DMS 273 (cell line): Measurements from ENCODE around the gene MKKS.
"Not testable (repeated sequence)": the region's sequence is repeated elsewhere in the genome, so short reads cannot be mapped to it uniquely, and the experiment has no call there.

Experiments
- DNase-seq: peaks from one replicate; lab custom pipeline; 2025; ENCODE audit not compliant: unreplicated experiment; lab: John Stamatoyannopoulos, UW

Gene MKKS

DNA sequence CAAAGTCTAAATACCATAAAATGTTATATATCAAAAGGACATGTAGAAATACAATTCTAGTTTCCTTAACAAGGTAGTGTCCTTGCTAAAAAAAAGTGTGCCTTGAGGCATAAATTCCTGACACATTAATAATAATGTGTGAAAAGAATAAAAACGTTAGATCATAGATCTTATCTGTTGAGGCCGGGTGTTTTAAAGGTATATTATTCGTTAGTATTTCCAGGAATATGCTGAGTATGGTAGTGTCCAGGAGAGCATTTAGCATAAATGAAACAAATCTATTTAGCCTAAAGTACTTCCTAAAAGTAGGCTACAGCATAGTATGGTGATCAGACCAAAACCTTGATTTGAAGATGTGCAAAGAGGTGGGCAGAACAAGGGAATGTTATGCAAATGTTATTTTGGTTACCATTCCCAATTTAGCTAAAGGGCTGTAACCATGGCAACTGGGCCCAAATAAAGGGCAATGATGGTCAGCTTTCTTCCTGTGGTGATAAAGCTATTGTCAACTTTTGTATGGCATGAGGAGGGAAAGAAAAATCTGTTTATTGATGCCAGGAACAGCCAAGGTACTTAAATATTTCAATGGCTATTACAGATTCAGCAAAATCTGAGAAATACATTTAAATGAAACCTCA, 18.9 kb downstream of the MKKS start:
- no peak for DNase-seq

DNA sequence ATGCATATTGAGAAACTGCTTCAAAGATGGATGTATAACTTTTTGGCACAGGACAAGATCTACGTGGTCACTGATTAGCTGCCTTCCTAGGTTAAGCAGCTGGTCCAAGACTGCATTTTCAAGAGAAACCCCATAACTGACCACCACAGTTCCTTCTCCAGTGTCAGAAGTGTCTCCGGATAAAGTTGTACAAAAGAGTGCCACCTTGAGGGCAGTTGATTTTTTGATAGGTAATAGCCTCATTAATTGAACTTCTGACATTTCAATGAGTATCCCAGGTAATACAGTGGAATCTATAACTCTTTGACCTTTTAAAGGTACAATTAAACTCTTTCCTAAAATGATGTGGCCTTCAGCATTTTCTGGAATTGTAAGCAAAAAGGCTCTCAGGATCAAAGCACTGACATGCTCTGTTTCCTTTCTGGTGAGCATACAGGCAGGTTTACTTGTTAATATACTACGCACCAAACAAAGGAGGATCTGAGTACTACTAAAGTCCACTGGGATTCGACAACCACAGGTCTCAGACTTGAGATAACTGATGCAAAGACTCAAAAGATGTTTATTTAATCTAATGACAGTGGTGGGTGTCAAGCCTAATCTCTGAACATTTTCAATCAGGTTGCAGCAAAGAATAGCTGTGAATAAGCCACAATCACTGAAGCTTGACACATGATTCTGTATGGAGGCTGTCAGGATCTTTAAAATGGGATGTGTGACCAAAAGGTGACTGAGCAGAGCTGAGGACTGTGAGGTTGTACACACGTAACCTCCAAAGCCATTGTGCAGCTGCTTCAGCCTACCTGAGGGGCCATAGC, 21.2 kb downstream of the MKKS start:
- no peak for DNase-seq

DNA sequence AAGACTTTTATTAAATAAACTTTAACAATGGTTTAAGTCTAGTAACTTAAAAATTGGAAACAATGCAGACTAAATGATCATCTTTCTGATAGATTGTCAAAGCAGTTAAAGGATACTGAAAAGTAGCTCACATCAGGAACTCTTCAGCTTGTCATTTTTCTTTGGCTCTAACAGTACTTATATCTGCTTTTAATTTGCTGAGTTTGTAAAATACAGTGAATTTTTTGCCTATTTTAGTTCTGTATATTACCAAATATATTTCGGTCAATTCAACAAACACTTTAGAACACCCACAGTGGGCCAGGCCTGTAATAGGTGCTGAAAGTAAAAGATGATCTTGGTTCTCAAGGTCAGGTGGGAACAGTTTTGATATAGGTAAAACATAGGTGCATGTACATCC, 22.3 kb downstream of the MKKS start:
- no peak for DNase-seq

DNA sequence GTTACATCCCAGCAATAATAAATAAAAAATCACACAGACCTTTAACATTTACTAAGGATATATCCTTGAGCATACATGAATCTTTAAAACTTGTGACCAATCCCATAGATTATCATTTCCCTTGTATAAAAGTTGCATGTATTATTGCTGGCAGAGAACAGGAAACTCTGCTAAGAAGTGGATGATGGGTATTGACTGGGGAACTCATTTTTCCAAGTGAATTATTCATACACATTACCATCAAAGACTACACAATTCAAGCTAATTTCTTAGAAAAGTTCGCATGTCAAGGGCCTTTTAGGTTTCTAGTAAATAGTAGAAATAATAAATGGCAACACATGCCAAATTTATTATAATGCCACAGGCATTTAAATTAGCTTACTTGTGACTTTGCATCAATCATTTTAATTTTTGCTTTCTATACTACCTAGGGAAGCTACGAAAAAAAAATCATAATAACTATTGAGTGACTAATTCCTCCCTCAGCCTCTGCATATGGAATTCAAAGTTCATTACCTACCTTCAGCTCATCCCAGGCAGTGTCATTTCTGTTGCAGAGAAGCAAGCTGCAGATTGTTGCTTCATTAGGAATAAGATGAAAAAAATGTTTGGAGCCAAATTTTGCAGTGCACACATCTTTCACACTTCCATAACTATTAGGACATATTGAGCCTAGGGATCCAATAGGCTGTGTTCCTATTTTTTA, 25.8 kb downstream of the MKKS start:
- DNase-seq, result no peak

DNA sequence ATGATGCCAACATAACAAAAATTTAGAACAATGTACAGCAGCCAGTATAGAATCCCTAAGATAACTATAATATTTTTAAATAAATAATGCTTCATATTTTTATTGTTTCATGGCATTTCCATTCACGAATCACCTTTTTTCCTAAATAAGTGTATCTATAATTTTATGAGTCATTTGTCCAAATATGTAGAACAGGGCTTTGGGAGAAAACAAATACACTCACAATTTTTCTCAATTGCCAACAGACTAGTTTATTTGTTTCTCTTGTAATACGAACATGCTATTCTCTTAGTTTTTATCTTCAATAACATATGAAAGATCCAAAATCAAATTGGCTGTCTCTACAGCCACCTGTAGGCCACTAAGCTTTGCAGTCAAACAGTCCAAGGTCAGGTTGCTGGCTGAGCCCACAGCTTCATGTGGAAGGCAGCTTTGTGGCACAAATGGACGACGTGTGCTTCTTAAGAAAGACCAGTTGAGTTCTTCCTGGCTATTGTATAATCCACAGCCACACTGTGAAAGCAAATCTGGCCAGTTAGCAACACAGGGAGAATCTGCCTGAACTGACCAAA, 29.0 kb downstream of the MKKS start:
- no peak for DNase-seq

DNA sequence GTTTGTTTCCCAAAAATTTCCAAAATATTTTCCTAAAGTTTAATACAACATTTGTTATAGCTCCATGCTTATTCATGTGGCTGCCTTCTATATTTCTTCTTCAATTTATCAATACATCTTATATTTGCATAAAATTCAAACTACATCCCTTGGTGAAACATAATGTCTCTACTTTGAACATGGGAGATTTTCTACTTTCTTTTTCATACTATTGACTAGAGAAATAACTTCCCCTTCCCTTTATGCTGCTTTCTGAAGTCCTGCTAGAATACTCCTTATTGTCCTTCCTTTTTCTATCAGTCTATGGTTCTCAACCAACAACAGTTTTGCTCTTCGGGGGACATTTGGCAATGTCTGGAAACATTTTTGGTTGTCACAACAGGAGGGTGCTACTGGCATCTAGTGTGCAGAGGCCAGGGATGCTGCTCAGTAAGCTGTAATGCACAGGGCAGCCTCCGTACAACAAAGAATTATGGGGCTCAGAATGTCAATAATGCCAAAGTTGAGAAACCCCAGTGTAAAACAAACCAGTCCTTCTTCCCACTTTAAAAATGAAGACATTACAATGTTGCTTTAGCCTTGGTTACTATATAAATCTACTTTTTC, 29.9 kb downstream of the MKKS start:
- DNase-seq, result peak; percentile 17

DNA sequence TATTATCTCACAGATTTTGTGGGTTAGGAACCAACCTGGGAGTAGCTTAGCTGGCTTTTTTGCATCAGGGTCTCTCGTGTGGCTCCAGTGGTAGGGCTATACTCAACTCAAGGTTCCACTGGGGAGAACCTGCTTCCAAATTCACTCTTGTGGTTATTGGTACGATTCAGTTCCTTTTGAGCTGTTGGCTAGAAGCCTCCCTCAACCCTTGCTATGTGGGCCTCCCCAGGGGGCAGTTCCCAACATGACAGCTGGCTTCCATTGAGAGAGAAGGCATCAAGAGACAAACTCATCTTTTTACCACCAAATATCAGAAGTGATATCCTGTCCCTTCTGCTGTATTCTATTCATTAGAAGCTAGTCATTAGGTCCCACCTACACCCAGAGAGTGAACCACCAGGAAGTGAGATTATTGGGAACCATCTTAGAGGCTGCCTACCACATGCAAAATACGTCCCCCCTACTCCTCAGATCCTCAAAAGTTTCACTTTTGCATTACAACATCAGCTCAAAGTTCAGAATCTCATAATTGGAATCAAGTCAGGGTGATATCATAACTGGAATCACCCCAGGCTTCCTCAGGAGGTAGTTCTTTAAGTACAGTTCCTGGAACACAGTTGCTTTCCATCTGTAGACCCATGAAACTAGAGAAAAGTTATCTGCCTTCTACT, 30.9 kb downstream of the MKKS start:
- no peak for DNase-seq

DNA sequence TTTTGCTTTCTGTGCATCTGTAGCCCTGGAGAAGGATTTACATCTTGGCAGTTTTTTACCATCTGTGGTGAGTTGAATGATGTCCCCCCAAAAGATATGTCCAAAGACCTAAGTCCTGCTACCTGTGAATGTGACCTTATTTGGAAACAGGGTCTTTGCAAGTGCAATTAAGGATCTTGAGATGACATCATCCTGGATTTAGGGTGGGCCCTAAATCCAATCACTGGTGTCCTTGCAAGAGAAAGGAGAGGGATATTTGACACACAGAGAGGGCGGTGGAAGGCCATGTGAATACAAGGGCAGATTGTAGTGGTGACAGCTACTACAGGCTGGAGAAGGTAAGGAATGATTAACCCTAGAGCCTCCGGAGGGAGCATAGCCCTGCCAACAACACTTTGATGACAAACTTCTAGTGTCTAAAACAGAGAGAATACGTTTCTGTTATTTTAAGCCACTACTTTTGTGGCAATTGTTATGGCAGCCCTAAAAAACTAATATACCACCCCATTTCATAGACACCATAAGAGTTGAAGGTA, 35.1 kb downstream of the MKKS start:
- no peak for DNase-seq

DNA sequence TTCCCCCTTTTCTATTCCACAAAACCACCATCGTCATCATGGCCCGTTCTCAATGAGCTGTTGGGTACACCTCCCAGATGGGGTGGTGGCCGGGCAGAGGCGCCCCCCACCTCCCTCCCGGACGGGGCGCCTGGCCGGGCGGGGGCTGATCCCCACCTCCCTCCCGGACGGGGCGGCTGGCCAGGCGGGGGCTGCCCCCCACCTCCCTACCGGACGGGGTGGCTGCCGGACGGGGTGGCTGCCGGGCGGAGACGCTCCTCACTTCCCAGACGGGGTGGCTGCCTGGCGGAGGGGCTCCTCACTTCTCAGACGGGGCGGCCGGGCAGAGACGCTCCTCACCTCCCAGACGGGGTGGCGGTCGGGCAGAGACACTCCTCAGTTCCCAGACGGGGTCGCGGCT, 39.3 kb downstream of the MKKS start:
- not testable (repeated sequence) for DNase-seq

DNA sequence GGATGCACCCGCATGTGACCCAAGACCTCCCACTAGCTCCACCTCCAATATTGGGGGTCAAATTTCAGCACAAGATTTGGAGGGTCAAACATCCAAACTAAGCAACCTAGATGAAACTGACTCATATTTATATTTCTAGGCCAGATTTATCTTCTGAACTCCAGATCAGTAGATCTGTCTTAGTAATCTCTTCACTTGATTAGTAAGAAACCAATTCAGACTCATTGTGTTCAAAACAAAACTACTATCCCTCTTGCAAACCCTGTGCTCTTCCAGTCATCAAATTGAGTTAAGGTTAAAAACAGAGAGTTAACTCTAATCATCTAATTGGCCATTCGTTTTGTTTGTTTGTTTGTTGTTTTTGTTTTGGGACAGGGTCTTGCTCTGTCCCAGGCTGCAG, 43.3 kb downstream of the MKKS start:
- no peak for DNase-seq

DNA sequence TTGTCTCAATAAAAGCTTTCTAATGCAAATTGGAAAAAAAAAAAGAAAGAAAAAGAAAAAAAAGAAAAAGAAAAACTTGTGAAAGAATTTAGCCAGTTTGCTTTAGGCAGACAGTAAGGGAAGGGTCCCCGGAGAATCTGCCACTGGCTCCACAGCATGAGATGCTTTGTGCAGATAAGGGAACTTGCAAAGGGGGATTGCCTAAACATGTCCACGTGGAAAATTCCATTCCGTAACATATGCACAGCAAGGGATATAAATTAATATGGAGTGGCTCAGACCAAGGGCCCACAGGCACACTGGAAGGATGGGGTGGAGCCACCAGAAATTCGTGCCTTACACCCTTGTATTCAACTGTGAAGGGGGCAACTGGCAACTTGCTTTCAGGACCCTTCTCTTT, 45.4 kb downstream of the MKKS start:
- DNase-seq, result no peak

DNA sequence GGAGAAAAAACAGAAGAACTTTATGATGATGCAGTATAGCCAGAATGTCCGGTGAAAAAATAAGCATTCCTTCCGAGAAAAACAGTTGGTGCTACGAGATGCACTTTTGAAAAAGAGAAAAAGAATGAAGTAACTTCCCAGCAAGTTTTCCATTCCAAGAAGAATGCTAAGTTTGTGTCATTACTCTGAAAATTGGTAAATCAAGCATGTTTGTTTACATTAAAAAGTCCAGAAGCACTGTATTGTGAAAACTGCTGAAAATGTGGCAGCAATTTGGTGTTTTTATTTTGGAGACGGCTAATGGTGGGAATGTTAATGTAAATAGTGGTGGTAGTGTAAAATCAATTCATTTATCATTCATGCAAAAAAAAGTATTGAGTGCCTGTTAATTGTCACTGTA, 46.3 kb downstream of the MKKS start:
- no peak for DNase-seq

DNA sequence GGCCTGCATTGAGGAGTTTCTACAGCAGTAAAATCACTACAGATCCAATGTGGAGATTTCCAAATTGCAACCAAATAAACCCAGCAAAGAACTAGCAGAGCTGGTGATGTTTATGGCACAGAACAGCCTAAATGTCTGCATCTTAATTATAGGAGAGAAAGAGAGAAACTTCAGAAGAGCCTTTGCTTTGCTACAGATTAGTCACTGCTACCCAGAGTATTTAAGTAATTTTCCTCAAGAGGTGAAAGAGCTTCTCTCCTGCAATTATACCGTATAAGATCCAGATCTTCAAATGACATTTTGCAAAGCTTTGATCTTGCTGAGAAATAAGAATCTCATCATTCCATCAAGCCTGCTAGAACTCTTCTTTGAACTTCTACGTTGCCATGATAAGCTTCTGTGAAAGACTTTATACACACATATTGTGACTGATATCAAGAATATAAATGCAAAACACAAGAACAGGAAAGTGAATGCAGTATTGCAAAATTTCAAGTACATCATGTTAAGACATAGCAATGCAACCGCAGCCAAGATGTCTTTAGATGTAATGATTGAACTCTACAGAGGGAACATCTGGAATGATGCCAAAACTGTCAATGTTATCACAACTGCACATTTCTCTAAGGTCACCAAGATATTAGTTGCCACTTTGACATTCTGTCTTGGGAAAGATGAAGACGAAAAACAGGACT, 48.0 kb downstream of the MKKS start:
- DNase-seq, result no peak

DNA sequence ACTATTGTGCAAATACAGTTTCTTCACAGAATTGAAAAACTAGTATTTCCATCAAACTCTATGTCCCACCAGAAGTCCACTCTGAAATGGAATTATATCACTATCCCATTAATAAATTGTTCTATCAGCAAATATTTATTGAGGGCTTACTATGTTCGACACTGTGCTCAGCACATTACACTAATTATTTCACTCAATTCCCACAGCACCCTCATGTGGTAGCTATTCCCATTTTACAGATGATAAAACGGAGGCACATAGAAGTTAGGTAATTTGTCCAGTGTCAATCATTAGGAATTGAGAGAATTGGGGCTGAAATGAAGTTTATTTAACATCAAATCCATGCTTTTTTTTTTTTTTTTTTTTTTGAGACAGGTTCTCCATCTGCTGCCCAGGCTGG, 52.5 kb downstream of the MKKS start:
- no peak for DNase-seq

DNA sequence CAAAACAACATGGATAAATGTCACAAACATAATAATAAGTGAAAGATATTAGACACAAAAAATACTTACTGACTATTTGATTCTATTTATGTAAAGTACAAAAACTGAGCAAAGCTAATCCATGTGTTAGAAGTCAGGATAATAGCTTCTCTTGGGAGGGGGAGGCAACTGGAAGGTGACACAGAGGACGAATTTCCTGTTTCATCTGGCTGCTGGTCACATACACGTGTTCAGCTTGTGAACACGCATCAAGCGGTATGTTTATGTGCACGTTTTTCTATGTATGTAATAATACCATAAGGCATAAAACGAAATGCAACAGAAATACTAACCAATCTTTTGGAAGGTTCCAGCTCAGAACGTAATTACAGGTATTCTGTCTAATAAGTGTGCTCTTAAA, 54.3 kb downstream of the MKKS start:
- no peak for DNase-seq

DNA sequence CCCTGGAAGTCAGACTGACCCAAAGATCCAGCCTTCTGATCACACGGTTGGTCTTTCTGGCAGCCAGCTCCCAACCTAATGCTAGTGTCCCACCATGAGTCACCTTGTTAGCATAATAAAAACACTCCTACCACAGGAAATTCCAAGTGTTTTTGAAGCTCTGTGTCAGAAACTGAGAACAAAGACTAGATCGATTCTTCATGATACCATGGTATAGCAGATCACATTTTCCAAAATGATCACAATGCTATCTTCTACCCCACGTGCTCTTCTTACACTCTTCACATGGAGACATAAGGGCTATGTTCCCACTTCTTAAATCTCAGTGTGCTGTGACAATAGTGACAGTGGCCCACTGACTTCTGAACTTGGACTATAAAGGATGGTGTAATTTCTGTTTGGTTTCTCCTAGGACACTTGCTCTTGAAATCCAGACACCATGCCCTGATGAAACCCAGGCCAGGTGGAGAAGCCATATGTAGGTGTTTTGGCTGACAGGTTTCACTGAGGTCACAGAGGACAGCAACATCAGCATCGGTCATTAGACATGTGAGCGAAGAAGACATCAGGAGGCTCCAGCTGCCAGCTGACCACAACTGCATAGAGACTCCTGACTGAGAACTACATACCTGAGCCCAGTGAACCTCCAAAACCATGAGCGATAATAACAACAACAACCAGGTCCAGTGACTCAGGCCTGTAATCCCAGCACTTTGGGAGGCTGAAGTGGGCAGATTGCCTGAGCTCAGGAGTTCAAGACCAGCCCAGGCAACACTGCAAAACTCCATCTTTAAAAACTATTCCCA, 57.5 kb downstream of the MKKS start:
- DNase-seq, result no peak

DNA sequence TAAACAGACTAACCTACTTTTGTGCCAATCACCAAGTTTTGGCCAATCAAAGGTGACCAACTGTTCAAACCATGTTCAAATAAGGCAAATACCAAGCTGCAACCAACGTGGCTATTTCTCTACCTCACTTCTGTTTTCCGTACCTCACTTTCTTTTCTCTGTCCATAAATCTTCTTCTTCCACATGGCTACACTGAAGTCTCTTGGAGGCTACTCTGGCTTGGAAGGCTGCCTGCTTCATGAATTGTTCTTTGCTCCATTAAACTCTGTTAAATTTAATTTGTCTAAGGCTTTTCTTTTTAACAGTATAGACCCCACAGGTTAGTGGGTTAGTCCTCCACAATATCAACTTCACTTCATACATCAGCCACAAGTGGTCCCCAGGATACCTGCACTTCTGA, 58.8 kb downstream of the MKKS start:
- DNase-seq, result no peak

DNA sequence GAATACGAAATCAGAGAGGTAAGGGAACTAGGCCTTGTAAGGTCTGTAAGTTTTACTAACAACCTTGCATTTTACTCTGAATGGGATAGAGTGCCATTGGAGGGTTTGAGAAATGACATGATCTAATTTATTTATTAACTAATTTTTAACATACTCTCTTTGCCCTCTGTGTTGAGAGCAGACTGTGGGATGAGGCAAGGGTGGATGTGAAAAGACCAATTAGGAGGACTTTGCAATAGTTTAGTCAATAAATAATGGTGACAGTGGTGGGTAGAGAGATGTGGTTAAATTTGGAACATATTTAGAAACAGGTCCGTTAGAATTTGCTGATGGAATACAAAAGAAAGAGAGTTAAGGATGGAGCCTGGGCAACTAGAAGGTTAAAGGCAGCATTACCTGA, 60.0 kb downstream of the MKKS start:
- DNase-seq, result no peak

DNA sequence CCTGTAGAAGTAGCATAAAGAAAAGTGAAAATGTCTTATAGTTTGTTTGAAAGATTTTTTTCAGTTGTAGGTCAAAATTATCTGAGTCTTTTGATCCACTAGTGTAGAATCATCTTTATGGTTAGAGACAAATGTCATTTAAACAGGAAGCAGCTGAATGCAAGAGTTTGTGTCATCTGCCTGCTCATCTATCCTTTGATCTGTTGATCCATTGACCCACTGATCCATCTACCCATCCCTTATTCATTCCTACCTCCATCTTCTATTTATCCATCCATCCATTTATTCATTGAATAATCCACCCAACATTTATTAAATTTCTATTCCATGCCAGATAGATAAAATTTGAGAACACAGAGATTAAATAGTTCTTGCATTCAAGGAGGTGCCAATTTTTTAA, 62.6 kb downstream of the MKKS start:
- DNase-seq, result no peak
